H1 (cell line): Measurements from ENCODE around the gene PLEKHA3. TPM values are rescaled to one million over a fixed set of nuclear protein-coding genes. Genes with fewer than 3 reads are reported as not detected.

Experiments used
- CTCF ChIA-PET: fragments of 300-600 bp; sonication (Branson Sonifier 250); formaldehyde crosslinking; loops from one replicate; lab custom pipeline; 2021; ENCODE audit not compliant: partially characterized antibody; lab: Charles Lee
- POLR2A ChIA-PET: fragments of 300-600 bp; sonication (Branson Sonifier 250); formaldehyde crosslinking; loops from one replicate; lab custom pipeline; 2021; ENCODE audit warnings: inconsistent platforms; ENCODE audit not compliant: partially characterized antibody; lab: Charles Lee
- DNase-seq, 2 experiments: peaks; one replicate each; pipeline versions ENCODE4 v3.0.0 to v3.0.0-alpha.2; 2010 to 2022; ENCODE audit warnings: low spot score in 2 of 2, low read depth in 1 of 2, mixed read lengths in 1 of 2
- FAIRE-seq: peaks from 2 replicates; lab custom pipeline; 2011; peaks lifted over from hg19 to GRCh38; lab: Jason Lieb, UNC
- H2AFZ ChIP-seq: 2 replicates; pipeline ENCODE4 v1.8.1; 2012; ENCODE audit warnings: low read length, inconsistent platforms
- H2AK5ac ChIP-seq: 2 replicates; pipeline ENCODE4 v1.6.1; 2013; ENCODE audit warnings: low read depth, low read length
- H2BK120ac ChIP-seq: replicated peaks from 2 replicates; pipeline ENCODE3; 2013; ENCODE audit warnings: low read depth, low read length, inconsistent platforms
- H2BK12ac ChIP-seq: 2 replicates; pipeline ENCODE4 v1.6.1; 2013; ENCODE audit warnings: low read depth, low read length
- H2BK15ac ChIP-seq: 2 replicates; pipeline ENCODE4 v1.6.1; 2013; ENCODE audit warnings: low read length
- H2BK20ac ChIP-seq: 2 replicates; pipeline ENCODE4 v1.6.1; 2013; ENCODE audit warnings: low read length
- H2BK5ac ChIP-seq: 2 replicates; pipeline ENCODE4 v1.6.1; 2013; ENCODE audit warnings: low read depth, low read length
- H3K14ac ChIP-seq: 2 replicates; pipeline ENCODE4 v1.6.1; 2013; ENCODE audit warnings: inconsistent platforms; ENCODE audit not compliant: insufficient read length
- H3K18ac ChIP-seq: 2 replicates; pipeline ENCODE4 v1.6.1; 2013; ENCODE audit warnings: low read length; ENCODE audit errors: extremely low read depth
- H3K23ac ChIP-seq: 2 replicates; pipeline ENCODE4 v1.6.1; 2013; ENCODE audit warnings: inconsistent platforms; ENCODE audit not compliant: insufficient read length
- H3K23me2 ChIP-seq: 2 replicates; pipeline ENCODE4 v1.6.1; 2013; ENCODE audit warnings: low read depth, low read length
- H3K27ac ChIP-seq: 2 replicates; pipeline ENCODE4 v1.6.1; 2011; ENCODE audit warnings: low read depth, low read length, inconsistent platforms
- H3K27me3 ChIP-seq, 4 experiments: replicated peaks in 1 of 4; 1 replicate in 1 of 4; 2 replicates in 3 of 4; pipeline versions ENCODE4 v1.6.1 to v1.8.1; 2011 to 2013; ENCODE audit warnings: low read length in 3 of 4, mild to moderate bottlenecking in 3 of 4, inconsistent platforms in 2 of 4, mixed read lengths in 2 of 4, moderate library complexity in 1 of 4; ENCODE audit not compliant: control insufficient read depth in 3 of 4, insufficient read depth in 3 of 4; ENCODE audit errors: extremely low read depth in 1 of 4
- H3K36me3 ChIP-seq, 4 experiments: 2 replicates each; pipeline versions ENCODE4 v1.6.1 to v1.8.1; 2011 to 2013; ENCODE audit warnings: mild to moderate bottlenecking in 4 of 4, low read length in 3 of 4, moderate library complexity in 2 of 4, control low read depth in 1 of 4, inconsistent platforms in 1 of 4; ENCODE audit not compliant: insufficient read depth in 4 of 4, control insufficient read depth in 2 of 4
- H3K4ac ChIP-seq: replicated peaks from 2 replicates; pipeline ENCODE3; 2013; ENCODE audit warnings: low read length, low read depth, mixed read lengths, inconsistent platforms; ENCODE audit not compliant: insufficient read length
- H3K4me1 ChIP-seq, 4 experiments: replicated peaks in 1 of 4; 1 replicate in 1 of 4; 2 replicates in 3 of 4; pipeline versions ENCODE4 v1.6.1 to v1.8.1; 2011 to 2013; ENCODE audit warnings: low read length in 3 of 4, inconsistent platforms in 2 of 4, mixed read lengths in 1 of 4; ENCODE audit not compliant: insufficient read depth in 4 of 4, control insufficient read depth in 3 of 4
- H3K4me2 ChIP-seq, 2 experiments: 2 replicates each; pipeline versions ENCODE4 v1.6.1 to v1.8.1; 2011 to 2013; ENCODE audit warnings: low read depth in 2 of 2, low read length in 2 of 2, control low read depth in 1 of 2, inconsistent platforms in 1 of 2, mild to moderate bottlenecking in 1 of 2; ENCODE audit not compliant: insufficient read depth in 1 of 2
- H3K4me3 ChIP-seq, 4 experiments: fragments of 200-600, 300-600 bp in 1 of 4; sonication (generic), shearing (Covaris generic), sonication (Bioruptor Twin) in 1 of 4; 2 replicates each; pipeline versions ENCODE4 v1.5.1 to v1.8.1; 2011 to 2016; ENCODE audit warnings: low read length in 4 of 4, low read depth in 3 of 4, control low read depth in 2 of 4, inconsistent platforms in 2 of 4, mild to moderate bottlenecking in 2 of 4, mixed read lengths in 1 of 4, moderate library complexity in 1 of 4; ENCODE audit not compliant: insufficient read depth in 2 of 4; ENCODE audit errors: extremely low read depth in 1 of 4
- H3K56ac ChIP-seq: replicated peaks from 2 replicates; pipeline ENCODE3; 2013; ENCODE audit warnings: low read depth, mild to moderate bottlenecking, mixed read lengths, low read length, inconsistent platforms; ENCODE audit not compliant: insufficient read length
- H3K79me1 ChIP-seq: 2 replicates; pipeline ENCODE4 v1.6.1; 2013; ENCODE audit warnings: low read depth, low read length, control low read depth
- H3K79me2 ChIP-seq, 2 experiments: 2 replicates each; pipeline versions ENCODE4 v1.6.1 to v1.8.1; 2012 to 2013; ENCODE audit warnings: low read length in 2 of 2, mild to moderate bottlenecking in 2 of 2, inconsistent platforms in 1 of 2; ENCODE audit not compliant: insufficient read depth in 2 of 2, control insufficient read depth in 1 of 2
- H3K9ac ChIP-seq, 4 experiments: replicated peaks in 1 of 4; 1 replicate in 1 of 4; 2 replicates in 3 of 4; pipeline versions ENCODE4 v1.6.1 to v1.8.1; 2011 to 2013; ENCODE audit warnings: low read depth in 3 of 4, low read length in 3 of 4, control low read depth in 2 of 4, mild to moderate bottlenecking in 2 of 4, moderate library complexity in 2 of 4, inconsistent platforms in 1 of 4; ENCODE audit errors: extremely low read depth in 1 of 4
- H3K9me3 ChIP-seq, 2 experiments: 2 replicates each; pipeline versions ENCODE4 v1.6.1 to v1.8.1; 2012 to 2013; ENCODE audit warnings: mild to moderate bottlenecking in 2 of 2, moderate library complexity in 2 of 2, control low read depth in 1 of 2, inconsistent platforms in 1 of 2, low read depth in 1 of 2, low read length in 1 of 2, mixed read lengths in 1 of 2; ENCODE audit not compliant: insufficient read depth in 2 of 2
- H4K20me1 ChIP-seq, 2 experiments: replicated peaks in 1 of 2; 2 replicates each; pipeline versions ENCODE3 to v1.8.1; 2011 to 2013; ENCODE audit warnings: inconsistent platforms in 2 of 2, low read length in 2 of 2, mild to moderate bottlenecking in 1 of 2; ENCODE audit not compliant: insufficient read depth in 2 of 2, control insufficient read depth in 1 of 2
- H4K5ac ChIP-seq: 2 replicates; pipeline ENCODE4 v1.6.1; 2013; ENCODE audit warnings: low read length, low read depth, mixed read lengths, inconsistent platforms; ENCODE audit not compliant: insufficient read length
- H4K8ac ChIP-seq: 2 replicates; pipeline ENCODE4 v1.8.0; 2013; ENCODE audit warnings: mild to moderate bottlenecking, moderate library complexity, low read length, inconsistent platforms; ENCODE audit not compliant: insufficient read depth; ENCODE audit errors: extremely low read depth
- H4K91ac ChIP-seq: replicated peaks from 2 replicates; pipeline ENCODE3; 2013; ENCODE audit warnings: low read length, mixed read lengths, inconsistent platforms; ENCODE audit not compliant: insufficient read length
- ASH2L ChIP-seq: fragments of 200-600, 300-600 bp; sonication (generic); IDR thresholded peaks from one replicate; pipeline ENCODE4 v1.7.1; 2017; ENCODE audit warnings: low read length
- CREB1 ChIP-seq: IDR thresholded peaks from 2 replicates; pipeline ENCODE4 v1.6.1; 2012; ENCODE audit warnings: inconsistent platforms
- GABPA ChIP-seq: IDR thresholded peaks from 2 replicates; pipeline ENCODE4 v1.6.1; 2011; ENCODE audit warnings: mild to moderate bottlenecking, low read length, moderate library complexity, borderline replicate concordance; ENCODE audit not compliant: insufficient read depth
- NANOG ChIP-seq: IDR thresholded peaks from 2 replicates; pipeline ENCODE4 v1.6.1; 2011; ENCODE audit warnings: low read length, low read depth, mild to moderate bottlenecking, inconsistent platforms; ENCODE audit not compliant: insufficient read depth, poor library complexity, severe bottlenecking
- NRF1 ChIP-seq: IDR thresholded peaks from 2 replicates; pipeline ENCODE4 v1.6.1; 2011; ENCODE audit warnings: mild to moderate bottlenecking, low read depth, low read length, improper control_type of control experiment
- SRF ChIP-seq: IDR thresholded peaks from 2 replicates; pipeline ENCODE4 v1.6.1; 2011; ENCODE audit warnings: mild to moderate bottlenecking, low read depth, low read length, moderate library complexity
- TAF1 ChIP-seq: IDR thresholded peaks from 2 replicates; pipeline ENCODE4 v1.6.1; 2011; ENCODE audit warnings: mild to moderate bottlenecking, low read depth, low read length
- WGBS, 2 experiments: shearing (Covaris generic) in 1 of 2; methylation state at CpG; one replicate each; pipeline versions ENCODE4 v1.1.6 to v1.1.7; 2013 to 2015; ENCODE audit warnings: low lambda C conversion rate in 2 of 2, mixed read lengths in 2 of 2, inconsistent platforms in 1 of 2, low coverage in 1 of 2, missing lambda C conversion rate in 1 of 2; ENCODE audit not compliant: insufficient replicate concordance in 2 of 2, insufficient coverage in 1 of 2, insufficient read length in 1 of 2; ENCODE audit errors: extremely low coverage in 1 of 2, missing lambda C conversion rate in 1 of 2; 5-methylcytosine and 5-hydroxymethylcytosine counted together
- polyA plus RNA-seq, 7 experiments: library from polyadenylated mRNA; depleted of rRNA in 3 of 7; stranded (reverse) in 5 of 7; unstranded in 2 of 7; fragments of >200 nt in 5 of 7; fragments of 200-250 nt in 2 of 7; gene quantifications; 1 replicate in 5 of 7; 2 replicates in 1 of 7; 4 replicates in 1 of 7; pipeline versions ENCODE4 v1.2.1 to v1.2.3, GENCODE V29; 2011 to 2013; ENCODE audit warnings: missing spikeins in 2 of 7, mixed read lengths in 2 of 7
- total RNA-seq: library from RNA; stranded (reverse); fragmentation: NEBNext Ultra II Directional; extraction: Animal tissue kit (Norgen Biotek cat#: 25700); gene quantifications from 2 replicates; pipeline ENCODE4 v1.2.1, GENCODE V29; 2021
- TF ChIP-seq, protein P1 (sequence below): IDR thresholded peaks from 2 replicates; pipeline ENCODE4 v1.6.1; 2011; ENCODE audit warnings: low read length, improper control_type of control experiment
- TF ChIP-seq, protein P2 (sequence below): IDR thresholded peaks from 2 replicates; pipeline ENCODE4 v1.6.1; 2012; ENCODE audit warnings: inconsistent platforms
- TF ChIP-seq, protein P3 (sequence below): IDR thresholded peaks from 2 replicates; pipeline ENCODE4 v1.6.1; 2012; ENCODE audit warnings: inconsistent platforms

Gene PLEKHA3
- total and polyA plus RNA-seq, 2 of the 8 experiments (the other 6 are each of a cell fraction or from before 2014, with no cell fraction given), result 1.9 to 20.1 TPM

DNA sequence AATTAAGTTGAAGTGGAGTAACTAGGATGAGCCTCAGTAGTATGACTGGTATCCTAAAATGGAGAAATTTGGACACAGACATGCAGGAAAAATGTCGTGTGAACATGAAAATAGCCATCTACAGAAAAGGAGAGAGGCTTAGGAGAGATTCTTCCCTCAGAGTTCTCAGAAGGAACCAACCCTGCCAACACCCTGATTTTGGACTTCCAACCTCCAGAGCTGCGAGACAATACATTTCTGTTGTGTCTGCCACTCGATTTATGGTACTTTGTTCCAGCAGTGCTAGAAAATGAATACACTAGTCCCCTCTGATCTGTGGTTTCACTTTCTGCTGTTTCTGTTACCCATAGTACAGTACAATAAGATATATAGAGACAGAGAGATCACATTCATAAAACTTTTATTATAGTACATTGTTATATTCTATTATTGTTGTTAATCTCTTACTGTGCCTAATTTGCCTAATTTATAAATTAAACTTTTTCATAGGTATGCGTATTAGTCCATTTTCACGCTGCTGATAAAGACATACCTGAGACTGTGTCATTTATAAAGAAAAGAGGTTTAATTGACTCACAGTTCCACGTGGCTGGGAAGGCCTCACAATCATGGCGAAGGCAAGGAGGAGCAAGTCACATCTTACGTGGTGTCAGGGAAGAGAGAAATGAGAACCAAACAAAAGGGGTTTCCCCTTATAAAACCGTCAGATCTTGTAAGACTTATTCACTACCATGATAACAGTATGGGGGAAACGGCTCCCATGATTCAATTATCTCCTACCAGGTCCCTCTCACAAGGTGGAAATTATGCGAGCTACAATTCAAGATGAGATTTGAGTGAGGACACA is 41.3 kb downstream of the PLEKHA3 start:
- Histone ChIP-seq H3K79me2 (peaks cover 5 to 24% of the 10 kb centered on the region in 2 experiments; a peak in 2 of 4 replicates), H2BK5ac (no peak overlapping the region), H3K27me3 (no peaks in the 10 kb centered on the region), H3K14ac (no peak overlapping the region), H2BK12ac (no peak overlapping the region), H3K56ac (no peak overlapping the region), H3K18ac (no peak overlapping the region), H3K4ac (no peak overlapping the region), H3K4me1 (no peaks in the 10 kb centered on the region), H3K79me1 (no peaks in the 10 kb centered on the region), H4K5ac (no peak overlapping the region), H4K8ac (no peak overlapping the region), H3K36me3 (no peaks in the 10 kb centered on the region; a peak in 1 of 8 replicates), H2BK15ac (no peak overlapping the region), H4K20me1 (peaks cover 0 to 1% of the 10 kb centered on the region in 2 experiments), H3K9ac (no peak overlapping the region), H2AK5ac (no peak overlapping the region), H3K4me3 (no peak overlapping the region), H3K4me2 (no peak overlapping the region), H2AFZ (no peak overlapping the region), H2BK20ac (no peak overlapping the region), H4K91ac (no peak overlapping the region), H3K9me3 (no peaks in the 10 kb centered on the region), H3K23me2 (peaks cover 7% of the 10 kb centered on the region), H3K23ac (no peak overlapping the region), H2BK120ac (no peak overlapping the region), H3K27ac (no peak overlapping the region)
- no peak for DNase-seq
- WGBS, 2 experiments, result 94% methylated on average over 11 of the region's 11 CpGs; no CpG with 5 or more reads in 1 of the 2 experiments
- CTCF ChIA-PET, result interaction anchor here (1.1 to 2.6 kb wide), 9 partner anchors 8 to 66 kb away, joined by 3 to 14 read pairs (median 5); partner anchors contain the start of gene PLEKHA3
- POLR2A ChIA-PET, result interaction anchor here (1.1 kb wide), 1 partner anchor 410 kb away, joined by 3 read pairs; the partner anchor contains the start of gene RBM45
- no peak for FAIRE-seq
- TF ChIP-seq GABPA (no peak), SRF (no peak), NANOG (no peak), TAF1 (no peak), CREB1 (no peak), NRF1 (no peak), ASH2L (no peak)
- TF ChIP-seq, protein P1, sequence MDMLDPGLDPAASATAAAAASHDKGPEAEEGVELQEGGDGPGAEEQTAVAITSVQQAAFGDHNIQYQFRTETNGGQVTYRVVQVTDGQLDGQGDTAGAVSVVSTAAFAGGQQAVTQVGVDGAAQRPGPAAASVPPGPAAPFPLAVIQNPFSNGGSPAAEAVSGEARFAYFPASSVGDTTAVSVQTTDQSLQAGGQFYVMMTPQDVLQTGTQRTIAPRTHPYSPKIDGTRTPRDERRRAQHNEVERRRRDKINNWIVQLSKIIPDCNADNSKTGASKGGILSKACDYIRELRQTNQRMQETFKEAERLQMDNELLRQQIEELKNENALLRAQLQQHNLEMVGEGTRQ, result no peak
- TF ChIP-seq, protein P2, sequence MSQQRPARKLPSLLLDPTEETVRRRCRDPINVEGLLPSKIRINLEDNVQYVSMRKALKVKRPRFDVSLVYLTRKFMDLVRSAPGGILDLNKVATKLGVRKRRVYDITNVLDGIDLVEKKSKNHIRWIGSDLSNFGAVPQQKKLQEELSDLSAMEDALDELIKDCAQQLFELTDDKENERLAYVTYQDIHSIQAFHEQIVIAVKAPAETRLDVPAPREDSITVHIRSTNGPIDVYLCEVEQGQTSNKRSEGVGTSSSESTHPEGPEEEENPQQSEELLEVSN, result no peak
- TF ChIP-seq, protein P3, sequence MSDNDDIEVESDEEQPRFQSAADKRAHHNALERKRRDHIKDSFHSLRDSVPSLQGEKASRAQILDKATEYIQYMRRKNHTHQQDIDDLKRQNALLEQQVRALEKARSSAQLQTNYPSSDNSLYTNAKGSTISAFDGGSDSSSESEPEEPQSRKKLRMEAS, result no peak
